ENCODE measurements around the gene NUCB1. TPM values are rescaled to one million over a fixed set of nuclear protein-coding genes. Genes with fewer than 3 reads are reported as not detected.
"Not testable (repeated sequence)": the region's sequence is repeated elsewhere in the genome, so short reads cannot be mapped to it uniquely, and the experiment has no call there.

The NUCB1 gene
- total RNA-seq, 1 donor from 2014 or later = 310 TPM

- H3K4me1 ChIP-seq = peaks cover 61% of the 10 kb centered on the region
- DNase-seq (peak; percentile 97), ATAC-seq (peak; percentile 75 to 82)
- peak within 1 kb of the TSS; percentile 79 for H3K4me3 ChIP-seq
- no peaks in the 10 kb centered on the region for H3K9me3 ChIP-seq
- peak within 1 kb of the TSS; percentile 100 for H3K27ac ChIP-seq
- intact Hi-C loops (cut with DNase I) = no loop called here
- peaks cover 42% of the 10 kb centered on the region for H3K36me3 ChIP-seq
- no peaks in the 10 kb centered on the region for H3K27me3 ChIP-seq (ENCODE audit: low read depth)
- TF ChIP-seq, protein P1, sequence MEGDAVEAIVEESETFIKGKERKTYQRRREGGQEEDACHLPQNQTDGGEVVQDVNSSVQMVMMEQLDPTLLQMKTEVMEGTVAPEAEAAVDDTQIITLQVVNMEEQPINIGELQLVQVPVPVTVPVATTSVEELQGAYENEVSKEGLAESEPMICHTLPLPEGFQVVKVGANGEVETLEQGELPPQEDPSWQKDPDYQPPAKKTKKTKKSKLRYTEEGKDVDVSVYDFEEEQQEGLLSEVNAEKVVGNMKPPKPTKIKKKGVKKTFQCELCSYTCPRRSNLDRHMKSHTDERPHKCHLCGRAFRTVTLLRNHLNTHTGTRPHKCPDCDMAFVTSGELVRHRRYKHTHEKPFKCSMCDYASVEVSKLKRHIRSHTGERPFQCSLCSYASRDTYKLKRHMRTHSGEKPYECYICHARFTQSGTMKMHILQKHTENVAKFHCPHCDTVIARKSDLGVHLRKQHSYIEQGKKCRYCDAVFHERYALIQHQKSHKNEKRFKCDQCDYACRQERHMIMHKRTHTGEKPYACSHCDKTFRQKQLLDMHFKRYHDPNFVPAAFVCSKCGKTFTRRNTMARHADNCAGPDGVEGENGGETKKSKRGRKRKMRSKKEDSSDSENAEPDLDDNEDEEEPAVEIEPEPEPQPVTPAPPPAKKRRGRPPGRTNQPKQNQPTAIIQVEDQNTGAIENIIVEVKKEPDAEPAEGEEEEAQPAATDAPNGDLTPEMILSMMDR (IDR thresholded peaks at IDR 0.05) = peak; percentile 15
Measured at GRCh38 chr19:48872182-48872883, 27.8 kb upstream of the NUCB1 start, which contains the start of gene PPP1R15A. Gene PPP1R15A (plus strand): TSS chr19:48872421. CDS start chr19:48873234, 813 bp downstream.

DNA sequence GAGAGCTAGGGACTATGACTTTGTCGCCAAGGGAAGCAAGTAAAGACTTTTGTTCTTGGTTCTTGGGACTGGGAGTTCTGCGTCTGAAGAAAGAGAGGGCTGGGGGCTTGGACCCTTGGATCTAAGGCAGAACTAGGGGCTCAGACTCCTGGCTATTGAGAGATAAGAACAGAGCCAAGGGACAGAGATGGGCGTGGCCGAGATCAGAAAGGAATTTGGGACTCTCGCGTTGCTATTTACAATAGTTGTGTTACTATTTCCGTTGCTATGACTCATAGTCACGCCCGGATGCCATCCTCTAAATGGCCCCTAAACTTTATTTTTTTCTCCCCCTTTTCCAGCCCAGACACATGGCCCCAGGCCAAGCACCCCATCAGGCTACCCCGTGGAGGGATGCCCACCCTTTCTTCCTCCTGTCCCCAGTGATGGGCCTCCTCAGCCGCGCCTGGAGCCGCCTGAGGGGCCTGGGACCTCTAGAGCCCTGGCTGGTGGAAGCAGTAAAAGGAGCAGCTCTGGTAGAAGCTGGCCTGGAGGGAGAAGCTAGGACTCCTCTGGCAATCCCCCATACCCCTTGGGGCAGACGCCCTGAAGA, 27.1 kb upstream of the NUCB1 start:
- intact Hi-C loops (cut with DNase I) = no loop called here
- peak; percentile 83 to 86 for ATAC-seq

GRCh38 chr19:48873476-48874302, 26.4 kb upstream of the NUCB1 start:
- Histone ChIP-seq H3K4me3 (peak overlapping the region; percentile 79), H3K27me3 (ENCODE audit: low read depth) (no peaks in the 10 kb centered on the region), H3K9me3 (no peaks in the 10 kb centered on the region), H3K36me3 (peaks cover 53% of the 10 kb centered on the region), H3K27ac (peak overlapping the region; percentile 100), H3K4me1 (peaks cover 65% of the 10 kb centered on the region)
- ATAC-seq (peak in 1 of 2 donors; percentile 0), DNase-seq (no peak)
- intact Hi-C loops (cut with DNase I) = no loop called here
- TF ChIP-seq, protein P1 (IDR thresholded peaks at IDR 0.05) = no peak

More for the DNA sequence above, 27.1 kb upstream of the NUCB1 start:
- Histone ChIP-seq H3K36me3 (peaks cover 49% of the 10 kb centered on the region), H3K27me3 (ENCODE audit: low read depth) (no peaks in the 10 kb centered on the region), H3K27ac (peak overlapping the region; percentile 100), H3K9me3 (no peaks in the 10 kb centered on the region), H3K4me1 (peaks cover 66% of the 10 kb centered on the region), H3K4me3 (peak overlapping the region; percentile 79)
- peak; percentile 93 for DNase-seq
- TF ChIP-seq, protein P1 (IDR thresholded peaks at IDR 0.05) = no peak

DNA sequence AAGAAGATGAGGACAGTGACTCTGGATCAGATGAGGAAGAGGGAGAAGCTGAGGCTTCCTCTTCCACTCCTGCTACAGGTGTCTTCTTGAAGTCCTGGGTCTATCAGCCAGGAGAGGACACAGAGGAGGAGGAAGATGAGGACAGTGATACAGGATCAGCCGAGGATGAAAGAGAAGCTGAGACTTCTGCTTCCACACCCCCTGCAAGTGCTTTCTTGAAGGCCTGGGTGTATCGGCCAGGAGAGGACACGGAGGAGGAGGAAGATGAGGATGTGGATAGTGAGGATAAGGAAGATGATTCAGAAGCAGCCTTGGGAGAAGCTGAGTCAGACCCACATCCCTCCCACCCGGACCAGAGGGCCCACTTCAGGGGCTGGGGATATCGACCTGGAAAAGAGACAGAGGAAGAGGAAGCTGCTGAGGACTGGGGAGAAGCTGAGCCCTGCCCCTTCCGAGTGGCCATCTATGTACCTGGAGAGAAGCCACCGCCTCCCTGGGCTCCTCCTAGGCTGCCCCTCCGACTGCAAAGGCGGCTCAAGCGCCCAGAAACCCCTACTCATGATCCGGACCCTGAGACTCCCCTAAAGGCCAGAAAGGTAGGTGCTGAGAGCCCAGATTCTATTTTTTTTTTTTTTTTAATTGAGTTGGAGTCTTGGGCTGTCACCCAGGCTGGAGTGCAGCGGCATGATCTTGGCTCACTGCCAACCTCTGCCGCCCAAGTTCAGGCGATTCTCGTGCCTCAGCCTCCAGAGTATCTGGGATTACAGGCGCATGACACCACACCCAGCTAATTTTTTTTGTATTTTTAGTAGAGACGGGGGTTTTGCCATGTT, 25.6 kb upstream of the NUCB1 start:
- H3K9me3 ChIP-seq = no peaks in the 10 kb centered on the region
- intact Hi-C loops (cut with DNase I) = no loop called here
- H3K36me3 ChIP-seq = peaks cover 59% of the 10 kb centered on the region

GRCh38 chr19:48876043-48876981, 23.8 kb upstream of the NUCB1 start:
- H3K9me3 ChIP-seq; intact Hi-C loops (cut with DNase I); H3K27me3 ChIP-seq (ENCODE audit: low read depth); ATAC-seq; DNase-seq: not testable (repeated sequence)
- peaks cover 59% of the 10 kb centered on the region for H3K36me3 ChIP-seq
- peaks cover 75% of the 10 kb centered on the region for H3K4me1 ChIP-seq
- H3K4me3 ChIP-seq = peak overlapping the region; percentile 79
- peak overlapping the region; percentile 100 for H3K27ac ChIP-seq

More for the DNA sequence above, 25.6 kb upstream of the NUCB1 start:
- Histone ChIP-seq H3K4me1 (peaks cover 67% of the 10 kb centered on the region), H3K4me3 (peak overlapping the region; percentile 79), H3K27ac (peak overlapping the region; percentile 100), H3K27me3 (ENCODE audit: low read depth) (no peaks in the 10 kb centered on the region)
- TF ChIP-seq, protein P1 (IDR thresholded peaks at IDR 0.05) = no peak
- ATAC-seq (peak in 1 of 2 donors; percentile 1), DNase-seq (no peak)
